Osteocyte (in vitro differentiated cells): ENCODE results near the gene GATA2. TPM values are rescaled to one million over a fixed set of nuclear protein-coding genes. Genes with fewer than 3 reads are reported as not detected.

Experiments
- DNase-seq: peaks from one replicate; pipeline ENCODE4 v3.0.0; 2021; ENCODE audit warnings: mixed read lengths; ENCODE audit not compliant: unreplicated experiment; ENCODE audit errors: extremely low spot score
- H3K27ac Mint-ChIP-seq: one replicate; pipeline ENCODE4 v1.8.0; 2021; ENCODE audit warnings: mild to moderate bottlenecking, mixed read lengths; ENCODE audit not compliant: unreplicated experiment
- H3K27me3 Mint-ChIP-seq: one replicate; pipeline ENCODE4 v1.8.0; 2021; ENCODE audit warnings: mixed read lengths; ENCODE audit not compliant: unreplicated experiment
- H3K36me3 Mint-ChIP-seq: one replicate; pipeline ENCODE4 v1.8.0; 2021; ENCODE audit warnings: mixed read lengths; ENCODE audit not compliant: unreplicated experiment
- H3K4me1 Mint-ChIP-seq: one replicate; pipeline ENCODE4 v1.8.0; 2021; ENCODE audit warnings: mixed read lengths; ENCODE audit not compliant: unreplicated experiment
- H3K4me3 Mint-ChIP-seq: one replicate; pipeline ENCODE4 v1.8.0; 2021; ENCODE audit warnings: mild to moderate bottlenecking, moderate library complexity, mixed read lengths; ENCODE audit not compliant: unreplicated experiment
- H3K9me3 Mint-ChIP-seq: one replicate; pipeline ENCODE4 v1.8.0; 2021; ENCODE audit warnings: mixed read lengths; ENCODE audit not compliant: unreplicated experiment
- CTCF ChIP-seq: fragments of 200-600 bp; sonication (generic); IDR thresholded peaks from 2 replicates; pipeline ENCODE4 v1.5.0; 2021; ENCODE audit warnings: antibody characterized with exemption, mild to moderate bottlenecking, moderate library complexity
- total RNA-seq: library from RNA; stranded (reverse); gene quantifications from 2 replicates; pipeline ENCODE4 v1.2.1, GENCODE V29; 2021

The GATA2 gene
- total RNA-seq, 1 donor from 2014 or later: 0.67 TPM

DNA sequence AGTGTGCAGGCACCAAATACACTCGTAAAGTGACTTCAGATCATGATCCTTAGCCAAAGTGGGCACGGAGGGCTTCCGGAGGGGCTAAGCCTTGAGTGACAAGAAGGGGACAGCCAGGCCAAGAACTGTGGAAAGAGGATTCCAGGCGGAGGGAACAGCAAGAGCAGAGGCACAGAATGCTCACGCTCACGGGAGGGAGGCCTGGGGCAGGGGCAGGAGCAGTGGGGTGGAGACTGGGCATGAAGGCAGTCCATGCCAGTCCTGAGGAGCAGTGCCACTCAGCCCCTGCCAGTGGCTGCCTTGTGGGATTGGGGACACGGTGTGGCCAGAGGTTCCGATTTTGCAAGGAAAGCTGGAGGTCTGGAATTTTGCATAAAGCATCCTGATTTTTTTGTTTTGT is 62.3 kb downstream of the GATA2 start:
- no peaks in the 10 kb centered on the region for H3K36me3 Mint-ChIP-seq
- H3K4me1 Mint-ChIP-seq: peaks cover 20% of the 10 kb centered on the region
- no peak for TF ChIP-seq CTCF
- no peak overlapping the region for H3K27ac Mint-ChIP-seq
- H3K27me3 Mint-ChIP-seq: peaks cover 50% of the 10 kb centered on the region
- H3K9me3 Mint-ChIP-seq: no peaks in the 10 kb centered on the region
- DNase-seq: no peak
- H3K4me3 Mint-ChIP-seq: no peak overlapping the region

DNA sequence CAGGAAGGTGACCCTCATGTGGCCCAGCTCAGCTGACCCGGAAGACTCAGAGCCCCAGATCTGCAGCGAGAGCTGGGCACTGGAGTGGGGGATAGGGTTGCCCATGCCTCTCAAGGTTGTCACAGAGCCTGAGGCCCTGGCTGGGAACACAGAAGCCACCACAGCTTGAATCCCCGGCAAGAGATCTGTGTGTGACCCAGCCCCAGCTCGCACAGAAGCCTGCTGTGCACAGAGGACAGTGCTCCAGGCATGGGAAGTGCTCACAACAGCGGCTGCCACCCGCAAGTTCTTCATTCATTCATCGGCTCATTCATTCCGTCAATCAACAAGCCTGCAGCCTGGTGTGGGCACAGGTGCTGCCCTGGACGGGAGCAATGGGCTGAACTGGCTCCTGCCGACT is 62.7 kb downstream of the GATA2 start:
- Mint-ChIP-seq H3K9me3 (no peaks in the 10 kb centered on the region), H3K27me3 (peaks cover 48% of the 10 kb centered on the region), H3K4me3 (no peak overlapping the region), H3K27ac (no peak overlapping the region), H3K36me3 (no peaks in the 10 kb centered on the region), H3K4me1 (peaks cover 20% of the 10 kb centered on the region)
- TF ChIP-seq CTCF: no peak
- no peak for DNase-seq

GRCh38 chr3:128429751-128430150 is 63.2 kb downstream of the GATA2 start:
- H3K4me1 Mint-ChIP-seq: peaks cover 20% of the 10 kb centered on the region
- H3K4me3 Mint-ChIP-seq: no peak overlapping the region
- no peak for TF ChIP-seq CTCF
- H3K9me3 Mint-ChIP-seq: no peaks in the 10 kb centered on the region
- H3K27me3 Mint-ChIP-seq: peaks cover 51% of the 10 kb centered on the region
- H3K36me3 Mint-ChIP-seq: no peaks in the 10 kb centered on the region
- DNase-seq: no peak
- no peak overlapping the region for H3K27ac Mint-ChIP-seq

Other genes with a start within 250 kb of the GATA2 start
- gene DNAJB8, start 26.3 kb downstream of the GATA2 start, total RNA-seq: not detected in 2 replicates
- 207 and 228 TPM in 2 replicates for gene RPN1, start 157.6 kb upstream of the GATA2 start, total RNA-seq
- gene RAB7A, start 233.0 kb upstream of the GATA2 start, total RNA-seq: 265 and 284 TPM in 2 replicates